NT2/D1 (cell line): ENCODE data around the gene ENO3.

Experiments
- SUZ12 ChIP-seq: IDR thresholded peaks from 2 replicates; pipeline ENCODE4 v1.6.1; 2011; ENCODE audit not compliant: insufficient read length, insufficient read depth; ENCODE audit errors: extremely low read depth
- YY1 ChIP-seq: IDR thresholded peaks from 2 replicates; pipeline ENCODE4 v1.6.1; 2011; ENCODE audit not compliant: insufficient read length, insufficient read depth
- ZNF274 ChIP-seq: IDR thresholded peaks from 2 replicates; pipeline ENCODE4 v1.6.1; 2011; ENCODE audit warnings: mild to moderate bottlenecking, low read depth, low read length

DNA sequence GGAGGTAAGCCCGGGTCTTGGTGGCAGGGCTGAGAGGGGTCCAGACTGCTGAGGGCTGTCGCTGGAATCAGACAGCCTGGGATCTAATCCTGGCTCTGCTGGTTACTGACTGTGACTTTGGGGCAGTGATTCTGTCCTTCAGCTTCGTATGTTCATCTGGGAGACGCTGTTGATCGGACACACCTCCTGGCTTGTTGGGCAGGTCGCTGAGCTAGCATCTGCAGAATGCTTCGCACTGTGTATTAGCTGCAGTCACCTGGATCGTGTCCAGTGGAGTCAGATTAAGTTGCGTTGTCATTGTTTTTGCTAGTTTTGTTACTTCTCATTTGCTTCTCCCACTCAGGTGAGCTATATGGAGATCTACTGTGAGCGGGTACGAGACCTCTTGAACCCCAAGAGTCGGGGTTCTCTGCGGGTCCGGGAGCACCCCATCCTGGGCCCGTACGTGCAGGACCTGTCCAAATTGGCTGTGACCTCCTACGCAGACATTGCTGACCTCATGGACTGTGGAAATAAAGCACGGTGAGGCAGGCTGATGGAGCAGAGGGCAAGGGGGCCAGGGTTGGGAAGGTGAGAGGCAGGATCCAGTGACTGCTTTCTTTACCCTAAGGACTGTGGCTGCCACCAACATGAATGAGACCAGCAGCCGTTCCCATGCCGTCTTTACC, 51.3 kb downstream of the ENO3 start:
- TF ChIP-seq SUZ12 (no peak), ZNF274 (no peak), YY1 (no peak)
